Endothelial cell of hepatic sinusoid (primary cell): ENCODE data around the gene LACRT.

ENCODE experiments used
- in situ Hi-C: cut with HindIII; loops from 2 replicates; pipeline ENCODE4 v1.10.0; 2017; ENCODE audit warnings: low sequenced_read_pairs

Gene LACRT

DNA sequence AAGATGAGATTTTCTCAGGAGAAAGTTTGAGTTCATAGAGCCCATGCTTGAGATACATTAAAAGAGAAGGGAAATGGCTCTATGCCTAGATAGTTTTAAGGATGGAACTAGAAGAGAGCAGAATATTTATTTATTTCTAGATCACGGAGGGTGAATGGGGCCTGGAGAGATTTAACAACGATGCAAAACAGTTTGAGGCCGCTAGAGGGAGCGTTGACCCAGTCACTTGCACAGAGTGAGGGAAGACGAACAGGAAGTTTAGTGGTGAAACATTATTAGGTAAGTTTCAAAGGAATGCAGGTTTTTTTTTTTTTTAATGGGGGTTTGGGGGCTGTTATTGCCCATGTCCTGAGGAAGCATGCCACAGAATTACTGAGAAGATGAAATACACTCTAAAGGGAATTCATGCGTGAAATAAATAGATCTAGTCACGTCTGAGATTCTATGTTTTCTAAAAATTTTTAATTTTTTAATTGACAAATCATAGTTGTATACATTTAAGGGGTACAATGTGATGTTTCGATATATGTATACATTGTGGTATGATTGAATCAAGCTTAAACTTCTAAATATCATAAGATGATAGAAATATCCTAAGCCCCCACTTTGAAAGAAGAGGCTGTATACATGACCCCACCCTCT, 31.4 kb downstream of the LACRT start:
- in situ Hi-C loops: no loop called here

DNA sequence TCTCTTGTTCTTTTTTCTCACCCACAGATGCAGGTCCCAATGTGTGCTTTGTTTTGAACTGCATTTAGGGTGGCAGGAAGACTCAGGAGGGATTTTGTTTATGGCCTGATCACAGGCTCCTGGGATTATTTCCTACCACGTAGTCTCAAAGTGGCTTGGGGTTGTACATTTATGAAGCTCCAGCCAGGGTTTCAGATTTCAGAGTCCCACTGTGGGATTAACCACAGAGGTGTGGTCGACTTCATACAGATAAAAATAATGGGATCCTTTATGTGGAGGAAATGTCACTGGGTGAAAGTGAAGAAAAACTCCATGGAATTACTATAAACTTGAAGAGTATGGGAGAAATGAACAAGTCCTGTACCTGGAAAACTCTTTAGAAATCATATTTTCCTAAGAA, 32.0 kb downstream of the LACRT start:
- in situ Hi-C loops: no loop called here

- in situ Hi-C loops: no loop called here
These were observed 32.9 kb downstream of the LACRT start for GRCh38 chr12:54601841-54602240.

DNA sequence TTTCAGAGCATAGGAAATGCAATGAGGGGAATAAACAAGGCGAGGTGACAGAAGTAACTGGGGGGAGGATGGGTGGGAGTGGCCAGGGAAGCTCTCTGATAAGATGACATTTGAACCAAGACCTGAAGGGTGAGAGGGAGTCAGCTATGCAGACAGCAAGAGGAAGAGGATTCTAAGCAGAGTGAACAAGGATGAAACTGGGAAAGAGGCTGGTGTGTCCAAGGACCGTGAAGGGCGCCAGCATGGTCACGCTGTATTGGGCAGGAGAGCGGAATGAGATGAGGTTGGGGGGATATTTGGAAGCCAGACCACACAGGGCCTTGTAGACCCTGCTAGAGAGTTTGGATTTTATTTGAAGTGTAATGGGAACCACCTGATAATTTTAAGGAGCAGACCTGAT, 35.7 kb downstream of the LACRT start:
- in situ Hi-C loops: no loop called here

GRCh38 chr12:54596526-54596946, 38.2 kb downstream of the LACRT start:
- in situ Hi-C loops: no loop called here

GRCh38 chr12:54595471-54595870, 39.2 kb downstream of the LACRT start:
- in situ Hi-C loops: no loop called here

GRCh38 chr12:54593725-54594124, 41.0 kb downstream of the LACRT start:
- in situ Hi-C loops: no loop called here

DNA sequence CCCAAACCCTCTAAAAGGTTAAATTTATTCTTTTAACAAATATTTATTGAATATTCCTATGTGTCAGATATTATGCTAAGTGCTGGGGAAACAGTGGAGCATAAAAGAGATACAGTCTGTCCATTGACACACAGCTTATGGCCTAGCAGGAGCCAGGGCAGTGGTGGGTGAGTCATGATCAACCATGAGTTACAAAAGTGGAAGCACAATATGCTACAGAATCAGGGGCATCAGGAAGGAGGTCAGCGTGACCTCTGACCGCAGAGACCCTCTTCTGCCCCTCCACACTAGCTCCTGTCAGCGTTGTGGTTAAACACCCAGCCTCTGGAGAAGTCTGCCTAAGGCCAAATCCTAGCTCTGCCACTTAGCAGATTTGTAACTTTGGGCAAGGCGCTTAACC, 41.6 kb downstream of the LACRT start:
- in situ Hi-C loops: no loop called here

DNA sequence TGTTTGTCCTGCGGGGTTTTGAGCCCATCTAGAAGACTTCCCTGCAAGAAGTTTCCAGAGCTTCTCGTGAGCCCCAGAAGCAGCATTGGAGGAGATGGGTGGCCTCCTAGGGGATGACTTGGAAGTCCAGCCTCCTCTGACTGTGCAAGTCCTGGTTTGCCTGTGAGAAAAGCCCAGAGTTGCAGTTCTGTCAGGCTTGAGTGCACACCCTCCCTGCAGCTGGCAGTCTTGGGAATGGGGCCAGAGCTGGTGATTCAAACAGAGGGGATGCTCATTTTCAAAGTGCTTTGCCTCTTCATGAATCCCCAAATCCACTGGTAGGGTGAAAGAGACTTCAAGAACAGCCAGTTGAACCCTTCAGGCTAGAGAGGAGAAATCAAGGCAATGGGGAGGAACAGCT, 42.4 kb downstream of the LACRT start:
- in situ Hi-C loops: no loop called here

DNA sequence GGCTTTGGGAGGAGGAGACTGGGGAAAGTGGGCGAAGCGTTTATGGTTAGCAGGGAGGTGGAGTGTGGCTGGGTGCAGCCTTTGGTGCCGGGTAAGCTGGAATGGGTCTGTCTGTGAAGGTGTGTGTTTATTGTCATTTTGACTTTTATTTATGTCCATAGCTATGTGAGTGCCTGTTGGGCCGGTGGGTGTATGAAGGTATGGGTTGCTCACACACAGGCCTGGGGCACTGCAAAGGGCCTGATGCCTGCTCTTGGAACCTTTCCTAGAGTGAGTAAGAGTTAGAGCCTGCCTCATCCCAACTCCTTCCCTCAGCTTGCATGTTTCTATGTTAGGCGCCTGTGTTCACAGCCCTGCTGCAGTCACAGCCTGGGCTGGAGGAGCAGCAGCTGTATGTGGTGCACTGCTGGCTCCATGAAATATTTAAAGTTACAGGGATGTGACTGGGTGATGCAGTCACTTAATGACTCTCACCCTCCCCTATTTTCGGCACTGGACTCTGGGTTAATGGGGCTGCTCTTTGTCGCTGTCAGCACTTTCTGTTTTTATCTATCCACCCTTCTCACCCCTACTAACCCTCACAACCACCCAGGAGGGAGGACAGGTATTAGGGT, 43.6 kb downstream of the LACRT start:
- in situ Hi-C loops: no loop called here

DNA sequence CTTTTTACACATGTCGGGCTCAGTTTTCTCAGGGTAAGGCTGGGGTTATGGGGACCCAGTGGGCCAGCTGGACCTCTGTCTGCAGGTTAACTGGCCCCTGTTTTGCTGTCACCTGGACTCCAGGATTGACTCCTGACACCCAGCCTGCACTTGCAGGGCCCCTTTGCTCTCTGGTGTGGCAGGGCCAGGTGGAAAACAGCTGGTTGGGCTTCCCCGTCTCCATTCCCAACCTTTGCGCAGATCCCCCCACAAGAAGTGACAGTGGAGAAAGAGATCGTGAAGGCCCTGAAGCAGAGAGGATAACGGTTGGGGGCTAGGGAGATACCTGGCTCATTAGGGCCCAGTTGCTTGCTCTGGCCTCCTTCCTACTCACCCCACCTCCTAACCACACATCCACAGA, 44.7 kb downstream of the LACRT start:
- in situ Hi-C loops: no loop called here

GRCh38 chr12:54588890-54589267, 45.8 kb downstream of the LACRT start:
- in situ Hi-C loops: no loop called here

DNA sequence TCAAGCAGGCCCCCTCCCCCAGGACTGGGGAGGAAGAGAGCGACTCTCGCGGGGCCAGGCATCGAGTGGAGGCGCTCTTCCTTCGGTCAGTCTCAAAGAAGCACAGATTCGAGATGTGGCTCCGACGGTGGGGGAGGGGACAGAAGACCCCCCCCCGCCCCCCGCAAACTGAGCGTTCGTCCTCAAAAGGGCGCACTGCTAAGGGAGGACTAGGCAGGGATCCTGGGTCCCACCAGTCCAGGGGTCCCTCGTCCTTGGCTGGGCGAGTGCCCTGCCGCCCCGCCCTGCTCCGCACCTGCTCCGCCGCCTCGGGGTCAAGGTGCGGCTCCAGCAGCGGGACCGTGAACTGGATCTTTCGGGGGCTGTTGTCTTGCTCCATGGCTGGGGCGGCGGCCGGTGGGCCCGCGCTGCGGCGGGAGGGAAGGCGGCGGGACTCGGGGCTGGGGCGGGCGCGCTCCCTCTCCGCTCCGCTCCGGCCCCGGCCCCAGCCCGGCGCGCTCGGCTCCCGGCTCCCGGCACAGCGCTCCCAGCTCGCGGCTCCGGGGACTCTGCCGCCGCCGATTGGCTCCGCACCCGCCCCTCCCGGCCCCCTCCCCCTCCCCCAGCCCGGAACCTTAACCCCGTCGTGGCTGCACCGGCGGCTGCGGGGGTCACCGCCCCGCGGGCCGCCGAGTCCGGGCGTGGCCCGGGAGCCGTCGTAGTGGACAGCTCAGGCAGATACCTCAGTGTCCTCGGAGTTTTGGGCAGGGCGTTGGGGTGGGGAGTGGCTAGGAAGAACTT, 46.4 kb downstream of the LACRT start, which contains the start of gene PPP1R1A:
Gene PPP1R1A, minus strand, starts transcription at position 550 of the 780 bp plus-strand sequence. Its CDS starts 171 bp downstream, at position 379.
- in situ Hi-C loops: no loop called here

- in situ Hi-C loops: no loop called here
These were observed 47.3 kb downstream of the LACRT start for GRCh38 chr12:54587315-54587873.

- in situ Hi-C loops: no loop called here
These were observed 48.1 kb downstream of the LACRT start for GRCh38 chr12:54586620-54587019.

DNA sequence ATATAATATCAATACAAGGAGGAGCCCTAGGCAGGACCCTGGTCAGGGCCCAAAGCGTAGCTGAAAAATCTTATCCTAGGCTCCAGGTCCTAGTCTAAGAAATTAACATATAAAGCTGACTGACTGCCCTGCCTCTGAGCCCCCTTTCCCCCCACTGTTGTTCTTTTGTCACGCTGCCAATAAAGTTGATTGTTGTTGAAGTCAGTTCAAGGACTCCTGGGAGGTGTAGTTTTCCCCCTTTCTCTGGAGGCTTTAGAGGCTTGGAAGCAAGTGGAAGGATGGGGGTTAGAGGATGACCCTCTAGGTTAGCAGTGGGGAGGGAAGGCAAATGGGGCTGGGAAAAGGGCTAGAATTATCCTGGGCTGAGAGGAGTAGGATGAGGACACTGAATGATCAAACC, 49.5 kb downstream of the LACRT start:
- in situ Hi-C loops: no loop called here

- in situ Hi-C loops: no loop called here
These were observed 50.6 kb downstream of the LACRT start for GRCh38 chr12:54584128-54584527.

DNA sequence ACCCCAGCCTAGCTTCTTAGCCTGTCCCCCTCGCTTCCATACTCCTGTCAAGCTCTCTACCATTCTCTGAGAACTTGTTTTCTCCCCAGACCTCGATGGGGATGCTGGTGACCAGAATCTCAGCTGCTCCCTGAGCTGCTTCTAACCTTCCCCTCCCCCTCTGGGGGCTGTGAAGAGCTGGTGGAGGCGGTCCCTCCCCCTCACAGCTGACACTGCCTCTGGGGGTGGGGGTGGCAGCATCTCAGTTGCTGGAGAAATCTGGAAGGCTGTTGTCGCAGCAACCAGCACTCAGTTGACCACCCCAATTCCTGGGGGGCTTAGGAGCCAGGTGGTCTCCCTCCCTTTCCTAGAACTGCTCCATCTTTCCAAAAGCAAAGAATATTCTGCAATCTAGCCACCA, 51.0 kb downstream of the LACRT start:
- in situ Hi-C loops: no loop called here

DNA sequence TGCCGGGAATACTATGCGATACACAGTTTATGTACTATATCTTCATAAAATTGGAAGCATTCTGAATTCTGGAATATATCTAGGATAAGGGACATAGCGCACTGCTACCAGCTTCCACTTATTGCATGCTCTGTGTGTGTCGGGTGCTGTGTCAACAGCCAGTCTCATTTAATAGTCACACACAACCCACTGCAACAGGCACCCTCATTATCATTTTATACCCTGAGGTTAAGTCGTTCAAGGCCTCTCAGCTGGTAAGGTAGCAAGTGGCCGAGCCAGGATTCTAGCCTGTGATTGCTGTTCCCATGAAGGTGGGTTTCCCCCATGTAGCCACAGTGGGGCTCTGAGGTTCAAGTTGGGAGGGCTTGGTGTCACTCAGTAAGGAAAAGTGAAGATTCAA, 53.3 kb downstream of the LACRT start:
- in situ Hi-C loops: no loop called here
